Activated naive CD8-positive, alpha-beta T cell treated with anti-CD3 and anti-CD28 coated beads, Interleukin-2, amount 50 U/mL, for 24 hours (primary cell): ENCODE results near the gene SCNN1G.
"Not testable (repeated sequence)": the region's sequence is repeated elsewhere in the genome, so short reads cannot be mapped to it uniquely, and the experiment has no call there.

Experiments used
- ATAC-seq: fragments of 150-1000 bp; cut with Tn5 transposase; one replicate; pipeline ENCODE4 v1.10.0; 2021
- DNase-seq: peaks from one replicate; pipeline ENCODE4 v3.0.0; 2021
- H3K27ac Mint-ChIP-seq: one replicate; pipeline ENCODE4 v1.8.0; 2021; ENCODE audit warnings: mild to moderate bottlenecking, mixed read lengths
- H3K27me3 Mint-ChIP-seq: one replicate; pipeline ENCODE4 v1.8.0; 2021; ENCODE audit warnings: mixed read lengths
- H3K36me3 Mint-ChIP-seq: one replicate; pipeline ENCODE4 v1.8.0; 2021; ENCODE audit warnings: low read depth, mixed read lengths
- H3K4me1 Mint-ChIP-seq: one replicate; pipeline ENCODE4 v1.8.0; 2021; ENCODE audit warnings: mixed read lengths
- H3K4me3 Mint-ChIP-seq: one replicate; pipeline ENCODE4 v1.8.0; 2021; ENCODE audit warnings: mild to moderate bottlenecking, moderate library complexity, mixed read lengths
- H3K9me3 Mint-ChIP-seq: one replicate; pipeline ENCODE4 v1.8.0; 2021; ENCODE audit warnings: mixed read lengths

The SCNN1G gene

GRCh38 chr16:23182679-23183542 is at the start of gene SCNN1G:
Gene SCNN1G, plus strand, starts transcription at chr16:23182745. Its CDS starts 3,527 bp downstream, at chr16:23186272.
- DNase-seq (peak; percentile 3), ATAC-seq (peak; percentile 4)
- H3K27ac Mint-ChIP-seq, result no peak within 1 kb of the TSS

GRCh38 chr16:23132775-23133463 is 49.6 kb upstream of the SCNN1G start:
- ATAC-seq, result no peak
- Mint-ChIP-seq H3K4me1 (peaks cover 13% of the 10 kb centered on the region), H3K9me3 (peaks cover 13% of the 10 kb centered on the region), H3K27ac (no peak overlapping the region), H3K27me3 (no peaks in the 10 kb centered on the region), H3K36me3 (peaks cover 18% of the 10 kb centered on the region), H3K4me3 (no peak overlapping the region)
- DNase-seq, result no peak

More at GRCh38 chr16:23182679-23183542, at the start of gene SCNN1G:
- H3K9me3 Mint-ChIP-seq, result no peaks in the 10 kb centered on the region
- peak within 1 kb of the TSS; percentile 42 for H3K4me3 Mint-ChIP-seq
- H3K36me3 Mint-ChIP-seq, result no peaks in the 10 kb centered on the region
- H3K27me3 Mint-ChIP-seq, result peaks cover 62% of the 10 kb centered on the region
- peaks cover 8% of the 10 kb centered on the region for H3K4me1 Mint-ChIP-seq

- no peak for DNase-seq
- H3K9me3 Mint-ChIP-seq, result peaks cover 22% of the 10 kb centered on the region
- ATAC-seq, result no peak
These were observed 48.3 kb upstream of the SCNN1G start for GRCh38 chr16:23134274-23134673.

GRCh38 chr16:23137256-23137655 is 45.3 kb upstream of the SCNN1G start:
- ATAC-seq, result no peak
- DNase-seq, result no peak
- Mint-ChIP-seq H3K27ac (no peak overlapping the region), H3K4me3 (no peak overlapping the region), H3K4me1 (peaks cover 8% of the 10 kb centered on the region), H3K36me3 (peaks cover 26% of the 10 kb centered on the region), H3K9me3 (peaks cover 22% of the 10 kb centered on the region), H3K27me3 (no peaks in the 10 kb centered on the region)

More at GRCh38 chr16:23134274-23134673, 48.3 kb upstream of the SCNN1G start:
- Mint-ChIP-seq H3K36me3 (peaks cover 26% of the 10 kb centered on the region), H3K27ac (no peak overlapping the region), H3K4me3 (no peak overlapping the region), H3K4me1 (peaks cover 13% of the 10 kb centered on the region), H3K27me3 (no peaks in the 10 kb centered on the region)

- DNase-seq, result no peak
- peaks cover 22% of the 10 kb centered on the region for H3K9me3 Mint-ChIP-seq
- H3K27me3 Mint-ChIP-seq, result no peaks in the 10 kb centered on the region
- peaks cover 4% of the 10 kb centered on the region for H3K4me1 Mint-ChIP-seq
- no peak for ATAC-seq
- no peak overlapping the region for H3K27ac Mint-ChIP-seq
- peaks cover 26% of the 10 kb centered on the region for H3K36me3 Mint-ChIP-seq
- no peak overlapping the region for H3K4me3 Mint-ChIP-seq
These were observed 44.7 kb upstream of the SCNN1G start for GRCh38 chr16:23137818-23138217.

- ATAC-seq (no peak), DNase-seq (no peak)
- Mint-ChIP-seq H3K9me3 (peaks cover 22% of the 10 kb centered on the region), H3K4me3 (no peak overlapping the region), H3K27me3 (no peaks in the 10 kb centered on the region), H3K27ac (no peak overlapping the region), H3K4me1 (peaks cover 4% of the 10 kb centered on the region), H3K36me3 (peaks cover 22% of the 10 kb centered on the region)
These were observed 42.4 kb upstream of the SCNN1G start for GRCh38 chr16:23140107-23140506.

GRCh38 chr16:23141033-23141432 is 41.5 kb upstream of the SCNN1G start:
- H3K27me3 Mint-ChIP-seq, result no peaks in the 10 kb centered on the region
- peaks cover 17% of the 10 kb centered on the region for H3K9me3 Mint-ChIP-seq
- H3K4me1 Mint-ChIP-seq, result peaks cover 7% of the 10 kb centered on the region
- no peak overlapping the region for H3K27ac Mint-ChIP-seq
- DNase-seq (no peak), ATAC-seq (no peak)
- peaks cover 19% of the 10 kb centered on the region for H3K36me3 Mint-ChIP-seq
- H3K4me3 Mint-ChIP-seq, result no peak overlapping the region

- no peaks in the 10 kb centered on the region for H3K27me3 Mint-ChIP-seq
- peaks cover 17% of the 10 kb centered on the region for H3K36me3 Mint-ChIP-seq
- DNase-seq (no peak), ATAC-seq (no peak)
- H3K4me1 Mint-ChIP-seq, result peaks cover 7% of the 10 kb centered on the region
- no peak overlapping the region for H3K4me3 Mint-ChIP-seq
- peaks cover 15% of the 10 kb centered on the region for H3K9me3 Mint-ChIP-seq
- no peak overlapping the region for H3K27ac Mint-ChIP-seq
These were observed 41.0 kb upstream of the SCNN1G start for GRCh38 chr16:23141500-23141899.

- Mint-ChIP-seq H3K27ac (no peak overlapping the region), H3K4me3 (no peak overlapping the region), H3K36me3 (peaks cover 14% of the 10 kb centered on the region), H3K27me3 (no peaks in the 10 kb centered on the region), H3K4me1 (peaks cover 7% of the 10 kb centered on the region), H3K9me3 (peaks cover 15% of the 10 kb centered on the region)
- DNase-seq (no peak), ATAC-seq (no peak)
These were observed 40.4 kb upstream of the SCNN1G start for GRCh38 chr16:23141959-23142740.

GRCh38 chr16:23143391-23143790 is 39.2 kb upstream of the SCNN1G start:
- H3K27me3 Mint-ChIP-seq, result no peaks in the 10 kb centered on the region
- no peak overlapping the region for H3K4me3 Mint-ChIP-seq
- peaks cover 16% of the 10 kb centered on the region for H3K4me1 Mint-ChIP-seq
- H3K36me3 Mint-ChIP-seq, result peaks cover 9% of the 10 kb centered on the region
- peaks cover 5% of the 10 kb centered on the region for H3K9me3 Mint-ChIP-seq
- DNase-seq (no peak), ATAC-seq (no peak)
- no peak overlapping the region for H3K27ac Mint-ChIP-seq

- not testable (repeated sequence) for ATAC-seq, H3K4me3 Mint-ChIP-seq, H3K36me3 Mint-ChIP-seq, H3K9me3 Mint-ChIP-seq, H3K27me3 Mint-ChIP-seq, H3K27ac Mint-ChIP-seq, DNase-seq
- H3K4me1 Mint-ChIP-seq, result peaks cover 16% of the 10 kb centered on the region
These were observed 38.2 kb upstream of the SCNN1G start for GRCh38 chr16:23144393-23144792.

- no peak for ATAC-seq
- peaks cover 23% of the 10 kb centered on the region for H3K4me1 Mint-ChIP-seq
These were observed 37.4 kb upstream of the SCNN1G start for GRCh38 chr16:23145186-23145585.

GRCh38 chr16:23145608-23146007 is 36.9 kb upstream of the SCNN1G start:
- Mint-ChIP-seq H3K9me3 (no peaks in the 10 kb centered on the region), H3K4me3 (no peak overlapping the region), H3K27ac (no peak overlapping the region), H3K4me1 (peaks cover 27% of the 10 kb centered on the region), H3K27me3 (no peaks in the 10 kb centered on the region), H3K36me3 (peaks cover 4% of the 10 kb centered on the region)
- ATAC-seq, result no peak
- DNase-seq, result no peak

More at GRCh38 chr16:23145186-23145585, 37.4 kb upstream of the SCNN1G start:
- no peak overlapping the region for H3K4me3 Mint-ChIP-seq
- H3K27me3 Mint-ChIP-seq, result no peaks in the 10 kb centered on the region
- H3K36me3 Mint-ChIP-seq, result peaks cover 4% of the 10 kb centered on the region
- H3K9me3 Mint-ChIP-seq, result no peaks in the 10 kb centered on the region
- H3K27ac Mint-ChIP-seq, result no peak overlapping the region
- no peak for DNase-seq

- H3K27ac Mint-ChIP-seq, result no peak overlapping the region
- H3K9me3 Mint-ChIP-seq, result no peaks in the 10 kb centered on the region
- no peak for DNase-seq
- ATAC-seq, result no peak
- peaks cover 31% of the 10 kb centered on the region for H3K4me1 Mint-ChIP-seq
- peaks cover 2% of the 10 kb centered on the region for H3K27me3 Mint-ChIP-seq
- H3K4me3 Mint-ChIP-seq, result peak overlapping the region; percentile 28
- H3K36me3 Mint-ChIP-seq, result peaks cover 4% of the 10 kb centered on the region
These were observed 35.5 kb upstream of the SCNN1G start for GRCh38 chr16:23146877-23147601.
